ENCODE data around the gene SLC2A1. TPM values are rescaled to one million over a fixed set of nuclear protein-coding genes. Genes with fewer than 3 reads are reported as not detected.
A peak's percentile ranks its signal among the peaks of the same experiment; 100 is the strongest.

Gene SLC2A1
- total and polyA plus RNA-seq, 9 of the 15 experiments (the other 6 are each of a cell fraction or from before 2014, with no cell fraction given) = 12.6 to 153 (median 48.0) TPM

DNA sequence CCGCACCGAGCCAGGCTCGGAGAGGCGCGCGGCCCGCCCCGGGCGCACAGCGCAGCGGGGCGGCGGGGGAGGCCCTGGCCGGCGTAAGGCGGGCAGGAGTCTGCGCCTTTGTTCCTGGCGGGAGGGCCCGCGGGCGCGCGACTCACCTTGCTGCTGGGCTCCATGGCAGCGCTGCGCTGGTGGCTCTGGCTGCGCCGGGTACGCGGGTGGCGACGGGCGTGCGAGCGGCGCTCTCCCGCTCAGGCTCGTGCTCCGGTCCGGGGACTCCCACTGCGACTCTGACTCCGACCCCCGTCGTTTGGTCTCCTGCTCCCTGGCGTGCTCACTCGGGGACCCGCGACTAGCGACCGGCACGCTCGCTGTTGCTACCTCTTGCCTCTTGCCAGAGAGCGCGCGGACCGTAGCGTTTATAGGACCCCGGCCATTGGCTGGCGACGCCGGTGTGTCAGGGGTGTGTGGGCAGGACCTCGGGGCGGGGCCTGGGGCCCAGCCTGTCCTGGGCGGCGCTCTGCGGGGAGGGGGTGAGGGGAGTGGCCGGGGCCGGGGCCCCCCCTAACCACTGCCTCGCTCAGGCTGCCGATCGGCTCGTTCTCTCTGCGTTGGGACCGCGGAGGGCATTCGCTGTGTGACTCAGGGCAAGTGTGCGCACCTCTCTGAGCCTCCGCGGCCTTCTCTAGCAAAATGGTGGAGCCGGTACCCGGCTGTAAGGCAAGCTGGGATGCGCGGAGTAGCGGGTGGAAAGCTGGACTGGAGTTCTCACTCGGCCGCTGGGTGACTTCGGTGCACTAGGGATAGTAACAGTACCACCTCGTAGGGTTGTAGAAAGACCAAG, at the start of gene SLC2A1 (continued):
- TF ChIP-seq ZBTB34 (CRISPR knock-in tag; IDR thresholded peaks at IDR 0.05) = no peak
- no peak; a peak in 1 of 4 replicates for TF ChIP-seq TEAD1 (CRISPR knock-in tag; IDR thresholded peaks at IDR 0.05)
- TF ChIP-seq MXI1 (IDR thresholded peaks at IDR 0.05; ENCODE audit: low read depth, low read length) = peak; percentile 39; the same call in 1 of the 2 replicates
- TF ChIP-seq MEIS2 (IDR thresholded peaks at IDR 0.05; ENCODE audit: partially characterized antibody) = no peak
- TF ChIP-seq, protein P1, sequence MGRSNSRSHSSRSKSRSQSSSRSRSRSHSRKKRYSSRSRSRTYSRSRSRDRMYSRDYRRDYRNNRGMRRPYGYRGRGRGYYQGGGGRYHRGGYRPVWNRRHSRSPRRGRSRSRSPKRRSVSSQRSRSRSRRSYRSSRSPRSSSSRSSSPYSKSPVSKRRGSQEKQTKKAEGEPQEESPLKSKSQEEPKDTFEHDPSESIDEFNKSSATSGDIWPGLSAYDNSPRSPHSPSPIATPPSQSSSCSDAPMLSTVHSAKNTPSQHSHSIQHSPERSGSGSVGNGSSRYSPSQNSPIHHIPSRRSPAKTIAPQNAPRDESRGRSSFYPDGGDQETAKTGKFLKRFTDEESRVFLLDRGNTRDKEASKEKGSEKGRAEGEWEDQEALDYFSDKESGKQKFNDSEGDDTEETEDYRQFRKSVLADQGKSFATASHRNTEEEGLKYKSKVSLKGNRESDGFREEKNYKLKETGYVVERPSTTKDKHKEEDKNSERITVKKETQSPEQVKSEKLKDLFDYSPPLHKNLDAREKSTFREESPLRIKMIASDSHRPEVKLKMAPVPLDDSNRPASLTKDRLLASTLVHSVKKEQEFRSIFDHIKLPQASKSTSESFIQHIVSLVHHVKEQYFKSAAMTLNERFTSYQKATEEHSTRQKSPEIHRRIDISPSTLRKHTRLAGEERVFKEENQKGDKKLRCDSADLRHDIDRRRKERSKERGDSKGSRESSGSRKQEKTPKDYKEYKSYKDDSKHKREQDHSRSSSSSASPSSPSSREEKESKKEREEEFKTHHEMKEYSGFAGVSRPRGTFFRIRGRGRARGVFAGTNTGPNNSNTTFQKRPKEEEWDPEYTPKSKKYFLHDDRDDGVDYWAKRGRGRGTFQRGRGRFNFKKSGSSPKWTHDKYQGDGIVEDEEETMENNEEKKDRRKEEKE (IDR thresholded peaks at IDR 0.05; ENCODE audit: borderline replicate concordance in 1 of 2, control insufficient read depth in 1 of 2, low read depth in 2 of 2, low read length in 1 of 2) = 0 out of 4 replicates have a peak, but pooled peaks of 1 of the 2 experiments have one; percentile 9
- TF ChIP-seq ZNF263 (CRISPR knock-in tag; IDR thresholded peaks at IDR 0.05; ENCODE audit: borderline replicate concordance) = peak; percentile 63; the same call in 1 of the 2 replicates
- no peak for TF ChIP-seq ZNF830 (CRISPR knock-in tag; IDR thresholded peaks at IDR 0.05)
- TF ChIP-seq MIER1 (IDR thresholded peaks at IDR 0.05; ENCODE audit: low read depth) = no peak
- TF ChIP-seq ILK (tag; IDR thresholded peaks at IDR 0.05; ENCODE audit: borderline replicate concordance, low read depth) = no peak
- TF ChIP-seq MAFK (IDR thresholded peaks at IDR 0.05; ENCODE audit: low read length) = no peak
- peak; percentile 59; the same call in 1 of the 2 replicates for TF ChIP-seq CREM (IDR thresholded peaks at IDR 0.05; ENCODE audit: low read depth)
- TF ChIP-seq, protein P2, sequence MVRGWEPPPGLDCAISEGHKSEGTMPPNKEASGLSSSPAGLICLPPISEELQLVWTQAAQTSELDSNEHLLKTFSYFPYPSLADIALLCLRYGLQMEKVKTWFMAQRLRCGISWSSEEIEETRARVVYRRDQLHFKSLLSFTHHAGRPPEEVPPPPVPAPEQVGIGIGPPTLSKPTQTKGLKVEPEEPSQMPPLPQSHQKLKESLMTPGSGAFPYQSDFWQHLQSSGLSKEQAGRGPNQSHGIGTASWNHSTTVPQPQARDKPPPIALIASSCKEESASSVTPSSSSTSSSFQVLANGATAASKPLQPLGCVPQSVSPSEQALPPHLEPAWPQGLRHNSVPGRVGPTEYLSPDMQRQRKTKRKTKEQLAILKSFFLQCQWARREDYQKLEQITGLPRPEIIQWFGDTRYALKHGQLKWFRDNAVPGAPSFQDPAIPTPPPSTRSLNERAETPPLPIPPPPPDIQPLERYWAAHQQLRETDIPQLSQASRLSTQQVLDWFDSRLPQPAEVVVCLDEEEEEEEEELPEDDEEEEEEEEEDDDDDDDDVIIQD (CRISPR knock-in tag; IDR thresholded peaks at IDR 0.05) = no peak
- TF ChIP-seq PHB2 (IDR thresholded peaks at IDR 0.05; ENCODE audit: low read depth) = no peak
- no peak for TF ChIP-seq XRCC3 (IDR thresholded peaks at IDR 0.05)
- TF ChIP-seq PHB (CRISPR knock-in tag; IDR thresholded peaks at IDR 0.05) = peak; percentile 71; the same call in 1 of the 2 replicates
- TF ChIP-seq YBX1 (IDR thresholded peaks at IDR 0.05) = no peak
- TF ChIP-seq ZEB2 (IDR thresholded peaks at IDR 0.05) = no peak
- TF ChIP-seq NFXL1 (CRISPR knock-in tag; IDR thresholded peaks at IDR 0.05) = no peak
- TF ChIP-seq IFI16 (CRISPR knock-in tag; IDR thresholded peaks at IDR 0.05) = no peak
- TF ChIP-seq HDAC8 (tag; IDR thresholded peaks at IDR 0.05) = no peak
- TF ChIP-seq MCM2 (IDR thresholded peaks at IDR 0.05; ENCODE audit: low read depth) = no peak
- TF ChIP-seq MTA3 (IDR thresholded peaks at IDR 0.05; ENCODE audit: borderline replicate concordance) = no peak; the same call in none of the 2 replicates
- no peak for TF ChIP-seq ARID2 (IDR thresholded peaks at IDR 0.05)
- TF ChIP-seq GATA2 (CRISPR knock-in tag; IDR thresholded peaks at IDR 0.05) = no peak
